VCaP (cell line): ENCODE measurements around the gene MAP3K14.
A peak's percentile ranks its signal among the peaks of the same experiment; 100 is the strongest.

Experiments used
- H3K27ac ChIP-seq: fragments of 450-650 bp; 2 replicates; pipeline ENCODE4 v1.5.1; 2017
- TF ChIP-seq, protein P1 (sequence below): fragments of 450-650 bp; conservative IDR thresholded peaks from 2 replicates; pipeline ENCODE4 v1.5.1; 2017; ENCODE audit warnings: mild to moderate bottlenecking, moderate library complexity

Gene MAP3K14

DNA sequence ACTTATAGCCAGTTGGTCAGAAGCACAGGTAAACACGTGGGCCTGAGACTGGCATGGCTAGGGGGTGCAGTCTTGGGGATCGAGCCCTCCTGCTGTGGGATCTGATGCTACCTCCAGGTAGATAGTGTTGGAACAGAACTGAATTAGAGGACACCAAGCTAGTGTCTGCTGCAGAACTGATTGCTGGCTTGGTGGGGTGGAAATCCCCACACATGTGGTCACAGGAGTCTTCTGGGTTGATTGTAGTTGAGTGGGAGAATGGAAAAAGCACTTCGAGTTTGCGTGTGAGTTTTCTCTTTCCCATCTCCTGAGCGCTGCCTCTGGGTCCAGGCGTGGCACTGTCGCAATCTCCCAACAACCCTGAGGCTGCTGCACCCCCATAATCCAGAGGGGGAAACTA lies 46.9 kb downstream of the MAP3K14 start:
- H3K27ac ChIP-seq, result no peak overlapping the region
- TF ChIP-seq, protein P1, sequence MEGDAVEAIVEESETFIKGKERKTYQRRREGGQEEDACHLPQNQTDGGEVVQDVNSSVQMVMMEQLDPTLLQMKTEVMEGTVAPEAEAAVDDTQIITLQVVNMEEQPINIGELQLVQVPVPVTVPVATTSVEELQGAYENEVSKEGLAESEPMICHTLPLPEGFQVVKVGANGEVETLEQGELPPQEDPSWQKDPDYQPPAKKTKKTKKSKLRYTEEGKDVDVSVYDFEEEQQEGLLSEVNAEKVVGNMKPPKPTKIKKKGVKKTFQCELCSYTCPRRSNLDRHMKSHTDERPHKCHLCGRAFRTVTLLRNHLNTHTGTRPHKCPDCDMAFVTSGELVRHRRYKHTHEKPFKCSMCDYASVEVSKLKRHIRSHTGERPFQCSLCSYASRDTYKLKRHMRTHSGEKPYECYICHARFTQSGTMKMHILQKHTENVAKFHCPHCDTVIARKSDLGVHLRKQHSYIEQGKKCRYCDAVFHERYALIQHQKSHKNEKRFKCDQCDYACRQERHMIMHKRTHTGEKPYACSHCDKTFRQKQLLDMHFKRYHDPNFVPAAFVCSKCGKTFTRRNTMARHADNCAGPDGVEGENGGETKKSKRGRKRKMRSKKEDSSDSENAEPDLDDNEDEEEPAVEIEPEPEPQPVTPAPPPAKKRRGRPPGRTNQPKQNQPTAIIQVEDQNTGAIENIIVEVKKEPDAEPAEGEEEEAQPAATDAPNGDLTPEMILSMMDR, result no peak

GRCh38 chr17:45267436-45268055 lies 49.3 kb downstream of the MAP3K14 start:
- H3K27ac ChIP-seq, result no peak overlapping the region
- TF ChIP-seq, protein P1, result no peak

DNA sequence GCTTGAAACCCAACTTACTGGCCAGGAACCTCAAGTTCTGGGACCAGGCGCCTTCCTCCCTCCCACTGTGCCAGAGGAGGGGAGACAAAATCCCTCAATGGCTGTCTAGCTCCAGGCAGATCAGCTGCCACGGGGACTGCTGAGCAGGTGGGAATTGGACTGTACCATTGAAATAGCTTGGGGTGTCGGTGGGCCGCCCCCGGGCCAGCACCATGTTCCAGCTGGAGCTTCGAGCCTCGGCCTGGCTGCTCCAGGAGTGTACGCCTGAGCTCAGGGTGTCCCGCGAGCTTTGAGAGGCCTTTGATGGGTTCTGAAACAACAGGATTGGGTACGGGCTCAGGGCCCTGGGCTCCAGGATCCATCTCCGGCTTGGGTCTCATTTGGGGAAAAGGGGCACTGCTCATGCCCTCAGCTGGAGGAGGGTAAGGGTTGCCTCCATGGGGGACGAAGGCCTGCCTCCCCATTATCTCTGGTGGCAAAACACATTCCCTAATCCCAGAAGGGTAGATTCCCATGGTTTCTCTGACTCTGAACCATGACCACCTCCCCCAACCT lies 50.4 kb downstream of the MAP3K14 start:
- H3K27ac ChIP-seq, result no peak overlapping the region

DNA sequence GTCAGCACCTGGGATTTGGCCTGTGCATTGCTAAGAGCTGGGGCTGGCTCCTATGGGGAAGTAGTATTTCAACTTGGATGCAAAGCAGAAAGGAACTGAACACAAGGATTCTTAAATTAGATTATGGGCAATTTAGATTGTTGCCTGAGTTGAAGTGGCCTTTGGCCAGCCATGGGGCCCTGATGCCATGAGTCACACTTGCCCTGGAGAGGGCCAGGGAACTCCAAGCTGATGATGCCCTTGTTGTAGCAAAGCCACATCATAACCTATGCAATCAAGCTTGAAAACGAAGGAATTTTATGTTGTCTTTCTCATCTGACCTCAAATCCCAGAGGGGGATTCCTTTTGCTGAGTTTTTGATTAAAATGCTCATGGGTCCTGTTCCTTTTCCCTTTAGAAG lies 51.0 kb downstream of the MAP3K14 start:
- TF ChIP-seq, protein P1, result no peak
- no peak overlapping the region for H3K27ac ChIP-seq

More for the DNA sequence above, 50.4 kb downstream of the MAP3K14 start:
- TF ChIP-seq, protein P1, result no peak

DNA sequence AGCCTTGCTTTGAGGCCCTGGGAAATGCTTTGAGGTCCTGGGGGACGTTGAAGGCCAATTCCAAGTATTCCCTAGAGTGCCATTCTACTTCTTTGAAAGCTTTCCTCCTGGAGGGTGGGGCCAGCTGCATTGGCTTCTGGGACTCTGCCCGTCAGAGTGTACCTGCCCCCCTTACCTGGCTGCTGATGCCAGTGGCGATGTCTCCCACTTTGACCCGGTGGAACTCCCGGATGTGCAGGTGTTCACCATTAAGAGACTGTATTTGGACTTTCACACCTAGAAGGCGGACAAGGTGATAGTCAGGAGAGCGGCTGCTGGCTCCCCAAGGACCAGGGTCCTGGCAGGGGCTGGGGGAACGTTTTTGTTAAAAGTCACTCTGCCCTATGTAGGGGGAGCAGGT lies 51.8 kb downstream of the MAP3K14 start:
- TF ChIP-seq, protein P1, result no peak
- no peak overlapping the region for H3K27ac ChIP-seq

GRCh38 chr17:45264430-45264829 lies 52.4 kb downstream of the MAP3K14 start:
- peak overlapping the region; percentile 96; the same call in 1 of the 2 replicates for H3K27ac ChIP-seq
- TF ChIP-seq, protein P1, result no peak

GRCh38 chr17:45263477-45263860 lies 53.4 kb downstream of the MAP3K14 start:
- peak overlapping the region; percentile 96 for H3K27ac ChIP-seq
- TF ChIP-seq, protein P1, result no peak
